ENCODE results near the gene TRAPPC13.

- no peak for TF ChIP-seq CTCF (IDR thresholded peaks at IDR 0.05; ENCODE audit: insufficient read depth, low read depth, low read length)
- no peak for TF ChIP-seq EZH2 (IDR thresholded peaks at IDR 0.05; ENCODE audit: insufficient read depth, low read length)
Observed at GRCh38 chr5:65611524-65611923, 13.3 kb upstream of the TRAPPC13 start.

Measured in astrocyte (in vitro differentiated cells and primary cell).